ENCODE results near the gene PTPRM. TPM values are rescaled to one million over a fixed set of nuclear protein-coding genes. Genes with fewer than 3 reads are reported as not detected.

Gene PTPRM
- total and polyA plus RNA-seq, 2 of the 8 experiments (the other 6 are each of a cell fraction or from before 2014, with no cell fraction given), result 4.1 to 7.0 TPM

GRCh38 chr18:7729868-7730267 lies 162.8 kb downstream of the PTPRM start:
- H3K23me2 ChIP-seq (ENCODE audit: low read depth, low read length), result no peaks in the 10 kb centered on the region
- H3K4me2 ChIP-seq (ENCODE audit: insufficient read depth in 1 of 2, low read depth in 2 of 2, low read length in 2 of 2), result no peak overlapping the region
- H2BK12ac ChIP-seq (ENCODE audit: low read depth, low read length), result no peak overlapping the region
- no peak overlapping the region for H2BK15ac ChIP-seq (ENCODE audit: low read length)
- no peaks in the 10 kb centered on the region for H4K20me1 ChIP-seq (replicated peaks in 1 of 2; ENCODE audit: control insufficient read depth in 1 of 2, insufficient read depth in 2 of 2, low read length in 2 of 2)
- H3K36me3 ChIP-seq (ENCODE audit: control insufficient read depth in 2 of 4, insufficient read depth in 4 of 4, low read length in 3 of 4), result no peaks in the 10 kb centered on the region
- H3K14ac ChIP-seq (ENCODE audit: insufficient read length), result no peak overlapping the region
- no peak overlapping the region for H3K23ac ChIP-seq (ENCODE audit: insufficient read length)
- no peak overlapping the region for H2BK5ac ChIP-seq (ENCODE audit: low read depth, low read length)
- H2BK20ac ChIP-seq (ENCODE audit: low read length), result no peak overlapping the region
- H3K4ac ChIP-seq (replicated peaks; ENCODE audit: insufficient read length, low read depth, low read length), result no peak overlapping the region
- no peaks in the 10 kb centered on the region for H3K79me1 ChIP-seq (ENCODE audit: low read depth, low read length)
- ChIA-PET CTCF (ENCODE audit: partially characterized antibody) (interaction anchor here (0.7 to 1.2 kb wide), 2 partner anchors 60 to 480 kb away, joined by 3 read pairs; no protein-coding TSS in a partner anchor), POLR2A (ENCODE audit: partially characterized antibody) (no interaction called here)
- H4K91ac ChIP-seq (replicated peaks; ENCODE audit: insufficient read length, low read length), result no peak overlapping the region
- FAIRE-seq (no peak), DNase-seq (ENCODE audit: low read depth in 1 of 2, low spot score in 2 of 2) (no peak)
- H2BK120ac ChIP-seq (replicated peaks; ENCODE audit: low read depth, low read length), result no peak overlapping the region
- H3K79me2 ChIP-seq (ENCODE audit: control insufficient read depth in 1 of 2, insufficient read depth in 2 of 2, low read length in 2 of 2), result no peaks in the 10 kb centered on the region
- 95% methylated on average over 3 of the region's 3 CpGs; no CpG with 5 or more reads in 1 of the 2 experiments for WGBS, 2 experiments (ENCODE audit: extremely low coverage in 1 of 2, insufficient coverage in 1 of 2, insufficient read length in 1 of 2, insufficient replicate concordance in 2 of 2, low coverage in 1 of 2, low lambda C conversion rate in 2 of 2, missing lambda C conversion rate in 1 of 2)
- no peak overlapping the region for H3K9ac ChIP-seq (replicated peaks in 1 of 4; ENCODE audit: extremely low read depth in 1 of 4, low read depth in 3 of 4, low read length in 3 of 4)
- no peak overlapping the region for H3K27ac ChIP-seq (ENCODE audit: low read depth, low read length)
- H3K27me3 ChIP-seq (replicated peaks in 1 of 4; ENCODE audit: control insufficient read depth in 3 of 4, extremely low read depth in 1 of 4, insufficient read depth in 3 of 4, low read length in 3 of 4), result no peaks in the 10 kb centered on the region
- no peak overlapping the region for H3K4me3 ChIP-seq (ENCODE audit: extremely low read depth in 1 of 4, insufficient read depth in 2 of 4, low read depth in 3 of 4, low read length in 4 of 4)
- H3K18ac ChIP-seq (ENCODE audit: extremely low read depth, low read length), result no peak overlapping the region
- no peak for TF ChIP-seq EP300 (IDR thresholded peaks at IDR 0.05; ENCODE audit: borderline replicate concordance in 1 of 2, low read depth in 2 of 2, low read length in 2 of 2)
- TF ChIP-seq SP2 (IDR thresholded peaks at IDR 0.05; ENCODE audit: low read length), result no peak
- no peak for TF ChIP-seq HDAC6 (IDR thresholded peaks at IDR 0.05; ENCODE audit: low read depth, low read length)
- no peak for TF ChIP-seq RFX5 (IDR thresholded peaks at IDR 0.05; ENCODE audit: borderline replicate concordance, low read depth, low read length)
- TF ChIP-seq TEAD4 (IDR thresholded peaks at IDR 0.05; ENCODE audit: low read depth, low read length), result no peak
- TF ChIP-seq POLR2AphosphoS5 (IDR thresholded peaks at IDR 0.05; ENCODE audit: low read depth, low read length), result no peak
- no peak for TF ChIP-seq KDM4A (IDR thresholded peaks at IDR 0.05; ENCODE audit: low read depth, low read length, severe bottlenecking)
- TF ChIP-seq POU5F1 (IDR thresholded peaks at IDR 0.05; ENCODE audit: low read depth, low read length), result no peak
- TF ChIP-seq NANOG (IDR thresholded peaks at IDR 0.05; ENCODE audit: insufficient read depth, low read depth, low read length, poor library complexity, severe bottlenecking), result no peak
- no peak overlapping the region for H4K8ac ChIP-seq (ENCODE audit: extremely low read depth, insufficient read depth, low read length)
- no peak overlapping the region for H2AK5ac ChIP-seq (ENCODE audit: low read depth, low read length)
- peaks cover 0 to 10% (median under 1%) of the 10 kb centered on the region in 4 experiments; a peak in 4 of 7 replicates for H3K4me1 ChIP-seq (replicated peaks in 1 of 4; ENCODE audit: control insufficient read depth in 3 of 4, insufficient read depth in 4 of 4, low read length in 3 of 4)
- H3K56ac ChIP-seq (replicated peaks; ENCODE audit: insufficient read length, low read depth, low read length), result no peak overlapping the region
- H4K5ac ChIP-seq (ENCODE audit: insufficient read length, low read depth, low read length), result no peak overlapping the region
- H2AFZ ChIP-seq (ENCODE audit: low read length), result no peak overlapping the region
- H3K9me3 ChIP-seq (ENCODE audit: insufficient read depth in 2 of 2, low read depth in 1 of 2, low read length in 1 of 2), result no peaks in the 10 kb centered on the region
